ENCODE data around the gene SGPP2.

- TF ChIP-seq REST (tag by site-specific recombination; IDR thresholded peaks at IDR 0.05) (no peak), ZNF274 (IDR thresholded peaks at IDR 0.05; ENCODE audit: low read length) (no peak), ZNF274 (tag by site-specific recombination; IDR thresholded peaks at IDR 0.05; ENCODE audit: borderline replicate concordance) (no peak), ZNF202 (tag by site-specific recombination; IDR thresholded peaks at IDR 0.05; ENCODE audit: borderline replicate concordance) (no peak), ZNF157 (tag by site-specific recombination; IDR thresholded peaks at IDR 0.05) (no peak), ZNF223 (tag by site-specific recombination; IDR thresholded peaks at IDR 0.05) (no peak), ZNF239 (tag by site-specific recombination; IDR thresholded peaks at IDR 0.05) (no peak), ZNF112 (tag by site-specific recombination; IDR thresholded peaks at IDR 0.05) (no peak), ZNF830 (tag by site-specific recombination; IDR thresholded peaks at IDR 0.05; ENCODE audit: low read depth) (no peak), ZNF138 (tag by site-specific recombination; IDR thresholded peaks at IDR 0.05; ENCODE audit: borderline replicate concordance) (no peak), ZNF776 (tag by site-specific recombination; IDR thresholded peaks at IDR 0.05; ENCODE audit: borderline replicate concordance) (no peak)
- TF ChIP-seq, protein P1, sequence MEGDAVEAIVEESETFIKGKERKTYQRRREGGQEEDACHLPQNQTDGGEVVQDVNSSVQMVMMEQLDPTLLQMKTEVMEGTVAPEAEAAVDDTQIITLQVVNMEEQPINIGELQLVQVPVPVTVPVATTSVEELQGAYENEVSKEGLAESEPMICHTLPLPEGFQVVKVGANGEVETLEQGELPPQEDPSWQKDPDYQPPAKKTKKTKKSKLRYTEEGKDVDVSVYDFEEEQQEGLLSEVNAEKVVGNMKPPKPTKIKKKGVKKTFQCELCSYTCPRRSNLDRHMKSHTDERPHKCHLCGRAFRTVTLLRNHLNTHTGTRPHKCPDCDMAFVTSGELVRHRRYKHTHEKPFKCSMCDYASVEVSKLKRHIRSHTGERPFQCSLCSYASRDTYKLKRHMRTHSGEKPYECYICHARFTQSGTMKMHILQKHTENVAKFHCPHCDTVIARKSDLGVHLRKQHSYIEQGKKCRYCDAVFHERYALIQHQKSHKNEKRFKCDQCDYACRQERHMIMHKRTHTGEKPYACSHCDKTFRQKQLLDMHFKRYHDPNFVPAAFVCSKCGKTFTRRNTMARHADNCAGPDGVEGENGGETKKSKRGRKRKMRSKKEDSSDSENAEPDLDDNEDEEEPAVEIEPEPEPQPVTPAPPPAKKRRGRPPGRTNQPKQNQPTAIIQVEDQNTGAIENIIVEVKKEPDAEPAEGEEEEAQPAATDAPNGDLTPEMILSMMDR (tag by site-specific recombination; IDR thresholded peaks at IDR 0.05) = no peak
- TF ChIP-seq, protein P2, sequence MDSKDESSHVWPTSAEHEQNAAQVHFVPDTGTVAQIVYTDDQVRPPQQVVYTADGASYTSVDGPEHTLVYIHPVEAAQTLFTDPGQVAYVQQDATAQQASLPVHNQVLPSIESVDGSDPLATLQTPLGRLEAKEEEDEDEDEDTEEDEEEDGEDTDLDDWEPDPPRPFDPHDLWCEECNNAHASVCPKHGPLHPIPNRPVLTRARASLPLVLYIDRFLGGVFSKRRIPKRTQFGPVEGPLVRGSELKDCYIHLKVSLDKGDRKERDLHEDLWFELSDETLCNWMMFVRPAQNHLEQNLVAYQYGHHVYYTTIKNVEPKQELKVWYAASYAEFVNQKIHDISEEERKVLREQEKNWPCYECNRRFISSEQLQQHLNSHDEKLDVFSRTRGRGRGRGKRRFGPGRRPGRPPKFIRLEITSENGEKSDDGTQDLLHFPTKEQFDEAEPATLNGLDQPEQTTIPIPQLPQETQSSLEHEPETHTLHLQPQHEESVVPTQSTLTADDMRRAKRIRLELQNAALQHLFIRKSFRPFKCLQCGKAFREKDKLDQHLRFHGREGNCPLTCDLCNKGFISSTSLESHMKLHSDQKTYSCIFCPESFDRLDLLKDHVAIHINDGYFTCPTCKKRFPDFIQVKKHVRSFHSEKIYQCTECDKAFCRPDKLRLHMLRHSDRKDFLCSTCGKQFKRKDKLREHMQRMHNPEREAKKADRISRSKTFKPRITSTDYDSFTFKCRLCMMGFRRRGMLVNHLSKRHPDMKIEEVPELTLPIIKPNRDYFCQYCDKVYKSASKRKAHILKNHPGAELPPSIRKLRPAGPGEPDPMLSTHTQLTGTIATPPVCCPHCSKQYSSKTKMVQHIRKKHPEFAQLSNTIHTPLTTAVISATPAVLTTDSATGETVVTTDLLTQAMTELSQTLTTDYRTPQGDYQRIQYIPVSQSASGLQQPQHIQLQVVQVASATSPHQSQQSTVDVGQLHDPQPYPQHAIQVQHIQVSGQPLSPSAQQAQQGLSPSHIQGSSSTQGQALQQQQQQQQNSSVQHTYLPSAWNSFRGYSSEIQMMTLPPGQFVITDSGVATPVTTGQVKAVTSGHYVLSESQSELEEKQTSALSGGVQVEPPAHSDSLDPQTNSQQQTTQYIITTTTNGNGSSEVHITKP (tag by site-specific recombination; IDR thresholded peaks at IDR 0.05) = no peak
- TF ChIP-seq, protein P3, sequence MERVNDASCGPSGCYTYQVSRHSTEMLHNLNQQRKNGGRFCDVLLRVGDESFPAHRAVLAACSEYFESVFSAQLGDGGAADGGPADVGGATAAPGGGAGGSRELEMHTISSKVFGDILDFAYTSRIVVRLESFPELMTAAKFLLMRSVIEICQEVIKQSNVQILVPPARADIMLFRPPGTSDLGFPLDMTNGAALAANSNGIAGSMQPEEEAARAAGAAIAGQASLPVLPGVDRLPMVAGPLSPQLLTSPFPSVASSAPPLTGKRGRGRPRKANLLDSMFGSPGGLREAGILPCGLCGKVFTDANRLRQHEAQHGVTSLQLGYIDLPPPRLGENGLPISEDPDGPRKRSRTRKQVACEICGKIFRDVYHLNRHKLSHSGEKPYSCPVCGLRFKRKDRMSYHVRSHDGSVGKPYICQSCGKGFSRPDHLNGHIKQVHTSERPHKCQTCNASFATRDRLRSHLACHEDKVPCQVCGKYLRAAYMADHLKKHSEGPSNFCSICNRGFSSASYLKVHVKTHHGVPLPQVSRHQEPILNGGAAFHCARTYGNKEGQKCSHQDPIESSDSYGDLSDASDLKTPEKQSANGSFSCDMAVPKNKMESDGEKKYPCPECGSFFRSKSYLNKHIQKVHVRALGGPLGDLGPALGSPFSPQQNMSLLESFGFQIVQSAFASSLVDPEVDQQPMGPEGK (tag by site-specific recombination; IDR thresholded peaks at IDR 0.05) = no peak
- TF ChIP-seq, protein P4, sequence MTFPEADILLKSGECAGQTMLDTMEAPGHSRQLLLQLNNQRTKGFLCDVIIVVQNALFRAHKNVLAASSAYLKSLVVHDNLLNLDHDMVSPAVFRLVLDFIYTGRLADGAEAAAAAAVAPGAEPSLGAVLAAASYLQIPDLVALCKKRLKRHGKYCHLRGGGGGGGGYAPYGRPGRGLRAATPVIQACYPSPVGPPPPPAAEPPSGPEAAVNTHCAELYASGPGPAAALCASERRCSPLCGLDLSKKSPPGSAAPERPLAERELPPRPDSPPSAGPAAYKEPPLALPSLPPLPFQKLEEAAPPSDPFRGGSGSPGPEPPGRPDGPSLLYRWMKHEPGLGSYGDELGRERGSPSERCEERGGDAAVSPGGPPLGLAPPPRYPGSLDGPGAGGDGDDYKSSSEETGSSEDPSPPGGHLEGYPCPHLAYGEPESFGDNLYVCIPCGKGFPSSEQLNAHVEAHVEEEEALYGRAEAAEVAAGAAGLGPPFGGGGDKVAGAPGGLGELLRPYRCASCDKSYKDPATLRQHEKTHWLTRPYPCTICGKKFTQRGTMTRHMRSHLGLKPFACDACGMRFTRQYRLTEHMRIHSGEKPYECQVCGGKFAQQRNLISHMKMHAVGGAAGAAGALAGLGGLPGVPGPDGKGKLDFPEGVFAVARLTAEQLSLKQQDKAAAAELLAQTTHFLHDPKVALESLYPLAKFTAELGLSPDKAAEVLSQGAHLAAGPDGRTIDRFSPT (tag by site-specific recombination; IDR thresholded peaks at IDR 0.05) = no peak
Measured at GRCh38 chr2:222408684-222409083, 15.7 kb upstream of the SGPP2 start.
